Activated T-helper 1 cell treated with anti-CD3 and anti-CD28 coated beads, Interleukin-12 subunit alpha, Interleukin-12 subunit beta, Interleukin-2, Interleukin-4 antibody, amounts not matched to agents 30 ng/mL and 10 ng/mL and 1 ng/mL, durations not matched to agents 14 hours and 24 hours and 36 hours (primary cell): ENCODE measurements around the gene TARBP2. TPM values are rescaled to one million over a fixed set of nuclear protein-coding genes. Genes with fewer than 3 reads are reported as not detected.
A peak's percentile ranks its signal among the peaks of the same experiment; 100 is the strongest.

Source experiments
- DNase-seq: peaks from one replicate; pipeline ENCODE4 v3.0.0; 2021; ENCODE audit warnings: low spot score
- H3K27ac Mint-ChIP-seq: one replicate; pipeline ENCODE4 v1.8.0; 2021; ENCODE audit warnings: mild to moderate bottlenecking, mixed read lengths
- H3K27me3 Mint-ChIP-seq: one replicate; pipeline ENCODE4 v1.8.0; 2022; ENCODE audit warnings: mild to moderate bottlenecking, moderate library complexity, mixed read lengths; ENCODE audit not compliant: insufficient read depth
- H3K36me3 Mint-ChIP-seq: one replicate; pipeline ENCODE4 v1.8.0; 2021; ENCODE audit warnings: low read depth, mixed read lengths
- H3K4me1 Mint-ChIP-seq: one replicate; pipeline ENCODE4 v1.8.0; 2021; ENCODE audit warnings: low read depth, mixed read lengths
- H3K4me3 Mint-ChIP-seq: one replicate; pipeline ENCODE4 v1.8.0; 2021; ENCODE audit warnings: mild to moderate bottlenecking, moderate library complexity, mixed read lengths
- H3K9me3 Mint-ChIP-seq: one replicate; pipeline ENCODE4 v1.8.0; 2021; ENCODE audit warnings: mixed read lengths
- intact Hi-C: fragments of 100-400 bp; cut with micrococcal nuclease; formaldehyde crosslinking; loops from one replicate; pipeline ENCODE4 v1.15.1; 2024
- total RNA-seq: library from RNA; stranded (reverse); gene quantifications from 2 replicates; pipeline ENCODE4 v1.2.3, GENCODE V29; 2022

The TARBP2 gene
- total RNA-seq, 1 donor from 2014 or later: 48.2 TPM

- Mint-ChIP-seq H3K4me1 (peaks cover 37% of the 10 kb centered on the region), H3K4me3 (peak overlapping the region; percentile 86), H3K36me3 (peaks cover 7% of the 10 kb centered on the region), H3K27me3 (no peaks in the 10 kb centered on the region), H3K27ac (peak overlapping the region; percentile 41), H3K9me3 (no peaks in the 10 kb centered on the region)
- intact Hi-C loops: loop anchor here (1.0 to 2.0 kb wide), 5 partner anchors 8 to 134 kb away; partner anchors contain the start of genes ATF7, PCBP2, SP1 and TARBP2
- DNase-seq: peak; percentile 86
Observed at GRCh38 chr12:53492830-53493609, 8.1 kb upstream of the TARBP2 start.

- Mint-ChIP-seq H3K36me3 (peaks cover 8% of the 10 kb centered on the region), H3K27ac (peak overlapping the region; percentile 41), H3K27me3 (no peaks in the 10 kb centered on the region), H3K9me3 (no peaks in the 10 kb centered on the region), H3K4me1 (peaks cover 44% of the 10 kb centered on the region), H3K4me3 (peak overlapping the region; percentile 86)
- DNase-seq: no peak
- intact Hi-C loops: loop anchor here (1.0 to 2.0 kb wide), 5 partner anchors 8 to 133 kb away; partner anchors contain the start of genes ATF7, PCBP2, SP1 and TARBP2
Observed at GRCh38 chr12:53493610-53494391, 7.3 kb upstream of the TARBP2 start.

DNA sequence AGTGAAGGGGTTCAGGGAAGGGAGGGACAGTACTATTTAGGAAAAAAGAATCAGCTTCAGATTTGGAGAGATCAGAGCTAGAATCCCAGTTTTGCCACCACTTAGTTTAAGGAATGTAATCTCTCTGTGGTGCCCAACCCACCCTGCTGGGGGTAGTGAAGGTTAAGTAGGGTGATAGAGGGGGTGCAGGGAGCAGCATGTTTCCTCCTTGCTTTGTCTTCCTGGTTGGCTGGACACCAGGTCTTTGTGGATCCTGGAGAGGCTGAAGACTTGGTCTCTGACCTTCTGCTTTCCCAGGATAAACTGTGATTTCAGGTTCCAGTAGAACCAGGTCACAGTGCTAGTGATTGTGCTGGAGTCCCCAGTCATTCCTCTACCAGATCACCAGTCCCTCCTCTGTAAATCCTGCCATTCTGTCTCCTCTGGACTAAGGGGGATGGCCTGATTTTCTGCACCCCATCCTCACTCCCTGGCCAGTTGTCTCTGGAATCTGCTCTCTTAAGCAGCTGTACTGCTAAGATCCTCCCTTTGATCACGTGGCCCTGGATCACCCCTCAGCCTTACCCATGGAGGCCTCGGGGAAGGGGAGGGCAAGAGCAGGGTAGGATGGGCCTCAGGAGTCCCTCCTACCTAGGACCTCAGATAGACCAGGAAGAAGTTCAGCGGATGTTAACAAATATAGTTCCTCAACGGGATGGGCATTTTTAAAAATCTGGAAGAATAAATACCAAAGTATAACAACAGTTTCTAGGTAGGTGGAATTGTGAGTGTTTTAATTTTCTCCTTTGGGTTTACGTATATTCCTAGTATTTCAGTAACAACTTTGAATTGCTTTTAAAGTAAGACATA, 5.0 kb upstream of the TARBP2 start:
- peaks cover 8% of the 10 kb centered on the region for H3K36me3 Mint-ChIP-seq
- peaks cover 2% of the 10 kb centered on the region for H3K27me3 Mint-ChIP-seq
- H3K9me3 Mint-ChIP-seq: no peaks in the 10 kb centered on the region
- DNase-seq: no peak
- no peak overlapping the region for H3K27ac Mint-ChIP-seq
- intact Hi-C loops: no loop called here
- H3K4me1 Mint-ChIP-seq: peaks cover 53% of the 10 kb centered on the region
- H3K4me3 Mint-ChIP-seq: no peak overlapping the region

DNA sequence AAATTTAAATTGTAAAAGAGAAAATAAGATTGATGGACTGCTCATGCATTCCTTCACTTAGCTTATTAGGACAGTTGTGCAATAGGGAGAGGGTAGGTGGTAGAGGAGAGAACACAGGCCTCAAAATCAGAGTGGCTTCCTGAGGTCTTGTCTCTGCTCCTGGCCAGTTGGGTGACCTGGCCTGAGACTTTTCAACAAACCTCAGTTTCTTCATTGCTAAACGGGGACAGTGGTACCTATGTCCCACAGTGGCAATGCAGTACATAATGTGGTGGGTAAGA, 4.4 kb upstream of the TARBP2 start:
- H3K4me1 Mint-ChIP-seq: peaks cover 54% of the 10 kb centered on the region

GRCh38 chr12:53497461-53497860, 3.6 kb upstream of the TARBP2 start:
- intact Hi-C loops: no loop called here
- Mint-ChIP-seq H3K27ac (no peak overlapping the region), H3K36me3 (peaks cover 8% of the 10 kb centered on the region), H3K9me3 (no peaks in the 10 kb centered on the region), H3K27me3 (peaks cover 2% of the 10 kb centered on the region), H3K4me1 (peaks cover 57% of the 10 kb centered on the region), H3K4me3 (peak overlapping the region; percentile 91)
- DNase-seq: no peak

More for the DNA sequence above, 4.4 kb upstream of the TARBP2 start:
- intact Hi-C loops: no loop called here
- Mint-ChIP-seq H3K27ac (no peak overlapping the region), H3K27me3 (peaks cover 2% of the 10 kb centered on the region), H3K9me3 (no peaks in the 10 kb centered on the region), H3K4me3 (no peak overlapping the region), H3K36me3 (peaks cover 8% of the 10 kb centered on the region)
- no peak for DNase-seq

GRCh38 chr12:53498235-53498630, 2.9 kb upstream of the TARBP2 start:
- H3K27ac Mint-ChIP-seq: peak overlapping the region; percentile 69
- peak overlapping the region; percentile 91 for H3K4me3 Mint-ChIP-seq
- H3K36me3 Mint-ChIP-seq: peaks cover 7% of the 10 kb centered on the region
- intact Hi-C loops: no loop called here
- H3K9me3 Mint-ChIP-seq: no peaks in the 10 kb centered on the region
- peaks cover 54% of the 10 kb centered on the region for H3K4me1 Mint-ChIP-seq
- no peak for DNase-seq
- peaks cover 2% of the 10 kb centered on the region for H3K27me3 Mint-ChIP-seq

DNA sequence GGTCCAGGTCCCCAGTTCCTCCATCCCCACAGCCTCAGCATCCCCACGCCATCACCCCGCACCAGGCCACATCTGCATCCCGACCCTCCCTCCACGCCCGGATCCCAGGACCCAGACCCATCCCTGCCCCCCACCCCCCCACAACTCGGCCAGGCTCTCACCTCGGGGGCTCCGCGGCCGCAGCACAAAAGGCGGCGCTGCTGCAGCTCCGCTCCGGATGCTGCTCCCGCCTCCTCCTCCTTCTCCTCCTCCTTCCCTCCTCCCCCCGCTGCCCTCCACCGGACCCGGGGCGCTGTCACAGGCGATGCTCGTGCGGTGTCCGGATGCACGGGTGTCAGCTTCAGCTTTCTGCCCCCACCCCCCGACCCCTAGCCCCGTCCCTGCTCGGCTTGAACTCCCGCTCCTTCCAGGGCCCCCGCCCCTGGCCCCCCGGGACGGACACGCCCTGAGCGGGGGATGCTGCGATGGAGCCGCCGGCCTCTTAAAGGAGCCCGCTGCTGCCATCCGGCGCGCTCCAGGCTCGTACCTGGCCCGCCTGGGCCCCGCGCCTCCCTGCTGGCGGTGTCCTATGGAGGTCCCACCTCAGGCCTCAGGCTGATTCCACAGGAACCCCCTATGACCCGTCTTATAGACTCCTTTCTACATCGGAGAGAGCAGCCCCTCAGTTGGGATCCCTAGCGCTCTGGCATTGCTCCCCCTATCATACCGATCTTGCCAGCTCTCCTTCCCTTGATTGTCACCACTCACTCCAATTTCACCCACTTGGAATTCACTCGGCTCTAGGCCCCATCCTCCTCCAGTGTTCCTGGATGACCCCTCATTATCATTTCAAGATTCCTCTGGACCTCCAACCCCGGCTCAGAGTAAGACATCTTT, 1.6 kb upstream of the TARBP2 start, which contains the start of gene MAP3K12:
Gene MAP3K12 (minus strand): TSS at position 193 of the 876 bp plus-strand sequence. CDS start 12,067 bp downstream, outside the sequence.
- H3K36me3 Mint-ChIP-seq: peaks cover 7% of the 10 kb centered on the region
- H3K27ac Mint-ChIP-seq: peak within 1 kb of the TSS; percentile 98
- intact Hi-C loops: loop anchor here (1.0 to 2.0 kb wide), 5 partner anchors 58 to 781 kb away; partner anchors contain the start of genes ATP5MC2, CBX5, HNRNPA1 and MYG1

GRCh38 chr12:53500142-53500775, 824 bp upstream of the TARBP2 start:
- peaks cover 53% of the 10 kb centered on the region for H3K4me1 Mint-ChIP-seq
- intact Hi-C loops: loop anchor here (1.0 to 2.0 kb wide), 5 partner anchors 59 to 781 kb away; partner anchors contain the start of genes ATP5MC2, CBX5, HNRNPA1 and MYG1
- H3K4me3 Mint-ChIP-seq: peak overlapping the region; percentile 95
- DNase-seq: no peak
- H3K9me3 Mint-ChIP-seq: no peaks in the 10 kb centered on the region
- H3K27me3 Mint-ChIP-seq: peaks cover 2% of the 10 kb centered on the region
- H3K36me3 Mint-ChIP-seq: peaks cover 7% of the 10 kb centered on the region
- peak overlapping the region; percentile 98 for H3K27ac Mint-ChIP-seq

More for the DNA sequence above, 1.6 kb upstream of the TARBP2 start, which contains the start of gene MAP3K12:
- peaks cover 2% of the 10 kb centered on the region for H3K27me3 Mint-ChIP-seq
- H3K4me1 Mint-ChIP-seq: peaks cover 52% of the 10 kb centered on the region
- peak; percentile 63 for DNase-seq
- H3K4me3 Mint-ChIP-seq: peak within 1 kb of the TSS; percentile 95
- no peaks in the 10 kb centered on the region for H3K9me3 Mint-ChIP-seq

GRCh38 chr12:53501615-53502181, 615 bp downstream of the TARBP2 start:
- Mint-ChIP-seq H3K27ac (peak overlapping the region; percentile 98), H3K36me3 (peaks cover 12% of the 10 kb centered on the region), H3K9me3 (no peaks in the 10 kb centered on the region), H3K4me3 (peak overlapping the region; percentile 95), H3K27me3 (peaks cover 2% of the 10 kb centered on the region), H3K4me1 (peaks cover 50% of the 10 kb centered on the region)
- no peak for DNase-seq
- intact Hi-C loops: loop anchor here (1.0 to 2.0 kb wide), 7 partner anchors 8 to 779 kb away; partner anchors contain the start of genes AAAS, ATF7, CALCOCO1 and CBX5

DNA sequence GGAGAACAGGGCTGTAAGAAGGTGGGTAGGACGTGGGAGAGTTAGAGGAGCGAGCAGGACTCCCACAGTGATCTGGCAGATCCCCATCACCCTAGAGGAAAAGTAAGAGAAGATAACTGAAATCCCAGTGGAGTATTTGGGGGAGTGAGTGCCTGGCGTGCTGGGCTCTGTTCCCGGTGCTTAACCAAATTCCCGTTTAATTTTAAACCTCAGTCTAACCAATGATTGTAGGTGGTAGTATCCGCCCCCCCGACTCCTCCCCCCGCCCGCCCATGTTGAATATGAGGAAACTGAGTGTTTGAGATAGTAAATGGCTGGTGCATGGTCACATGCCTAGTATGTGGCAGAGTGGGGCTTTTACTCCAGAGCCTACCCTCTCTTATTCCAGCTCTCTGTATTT, 1.2 kb downstream of the TARBP2 start:
- no peaks in the 10 kb centered on the region for H3K9me3 Mint-ChIP-seq
- intact Hi-C loops: no loop called here
- H3K4me1 Mint-ChIP-seq: peaks cover 46% of the 10 kb centered on the region
- no peak for DNase-seq
- peaks cover 2% of the 10 kb centered on the region for H3K27me3 Mint-ChIP-seq
- H3K27ac Mint-ChIP-seq: peak overlapping the region; percentile 49
- peaks cover 9% of the 10 kb centered on the region for H3K36me3 Mint-ChIP-seq
- peak overlapping the region; percentile 95 for H3K4me3 Mint-ChIP-seq
